ENCODE results near the gene PGAP1. TPM values are rescaled to one million over a fixed set of nuclear protein-coding genes. Genes with fewer than 3 reads are reported as not detected.

PGAP1 gene
- polyA plus RNA-seq, 1 of the 3 experiments (the other 2 are of a cell fraction) = 3.4 TPM

DNA sequence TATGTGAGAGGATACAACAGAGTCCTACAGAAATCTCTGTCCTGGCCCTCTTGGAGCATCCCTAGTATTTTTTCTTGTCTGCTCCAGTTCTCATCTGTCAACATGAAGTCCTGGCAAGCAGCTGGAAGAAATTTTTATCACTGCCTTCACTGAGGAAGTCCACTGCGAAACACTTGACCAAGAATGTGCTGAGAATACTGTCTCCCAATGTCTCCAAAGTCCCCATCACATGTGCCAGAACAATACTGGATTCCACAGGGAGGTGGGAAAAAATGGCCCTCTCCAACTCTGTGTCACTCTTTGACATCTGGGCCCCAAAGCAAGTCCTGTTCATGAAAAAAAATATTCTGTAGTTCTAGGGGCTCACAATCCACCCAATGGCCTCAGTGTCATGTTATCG is 32.8 kb upstream of the PGAP1 start:
- Histone ChIP-seq H3K9me2 (no peaks in the 10 kb centered on the region), H3K79me2 (ENCODE audit: insufficient read depth) (no peaks in the 10 kb centered on the region), H3K4me3 (ENCODE audit: low read depth in 2 of 2, low read length in 1 of 2) (no peak overlapping the region), H3K9me3 (no peaks in the 10 kb centered on the region), H3K9ac (no peak overlapping the region), H3K36me3 (replicated peaks in 1 of 2; ENCODE audit: control insufficient read depth in 1 of 2, insufficient read depth in 2 of 2, low read length in 1 of 2) (no peaks in the 10 kb centered on the region), H3K27me3 (ENCODE audit: insufficient read depth) (no peaks in the 10 kb centered on the region), H3F3A (replicated peaks; ENCODE audit: insufficient read depth) (no peaks in the 10 kb centered on the region), H3K4me1 (ENCODE audit: control insufficient read depth in 1 of 2, insufficient read depth in 2 of 2, low read depth in 1 of 2, low read length in 1 of 2) (no peaks in the 10 kb centered on the region), H3K27ac (ENCODE audit: low read depth in 2 of 2, low read length in 1 of 2) (no peak overlapping the region), H4K20me1 (ENCODE audit: insufficient read depth) (no peaks in the 10 kb centered on the region), H3K4me2 (no peak overlapping the region), H2AFZ (ENCODE audit: low read depth) (no peak overlapping the region)
- ChIA-PET CTCF (interaction anchor here (0.6 to 1.6 kb wide), 2 partner anchors 11 to 625 kb away, joined by 3 read pairs; no protein-coding TSS in a partner anchor), POLR2A (no interaction called here)
- WGBS (ENCODE audit: low lambda C conversion rate) = 93% methylated on average over 2 of the region's 2 CpGs
- TF ChIP-seq ZBTB33 (IDR thresholded peaks at IDR 0.05; ENCODE audit: borderline replicate concordance, low read depth) (no peak), TCF12 (IDR thresholded peaks at IDR 0.05) (no peak), RXRA (IDR thresholded peaks at IDR 0.05; ENCODE audit: borderline replicate concordance, low read depth) (no peak), SIN3A (IDR thresholded peaks at IDR 0.05; ENCODE audit: borderline replicate concordance, low read depth, low read length) (no peak), EZH2phosphoT487 (IDR thresholded peaks at IDR 0.05; ENCODE audit: borderline replicate concordance, low read depth) (no peak), GABPA (IDR thresholded peaks at IDR 0.05; ENCODE audit: low read depth) (no peak), NRF1 (IDR thresholded peaks at IDR 0.05; ENCODE audit: low read depth, low read length) (no peak), TAF1 (IDR thresholded peaks at IDR 0.05; ENCODE audit: borderline replicate concordance, low read depth, low read length) (no peak), FOSL2 (IDR thresholded peaks at IDR 0.05; ENCODE audit: borderline replicate concordance, low read depth) (no peak), TEAD4 (IDR thresholded peaks at IDR 0.05; ENCODE audit: borderline replicate concordance, insufficient read depth) (no peak), ELF1 (IDR thresholded peaks at IDR 0.05) (no peak), CHD2 (IDR thresholded peaks at IDR 0.05; ENCODE audit: low read length, partially characterized antibody) (no peak)
- DNase-seq = no peak

- no peaks in the 10 kb centered on the region for H3K4me1 ChIP-seq (ENCODE audit: control insufficient read depth in 1 of 2, insufficient read depth in 2 of 2, low read depth in 1 of 2, low read length in 1 of 2)
- H3K4me3 ChIP-seq (ENCODE audit: low read depth in 2 of 2, low read length in 1 of 2) = no peak overlapping the region
- no peaks in the 10 kb centered on the region for H3K36me3 ChIP-seq (replicated peaks in 1 of 2; ENCODE audit: control insufficient read depth in 1 of 2, insufficient read depth in 2 of 2, low read length in 1 of 2)
- H3K27me3 ChIP-seq (ENCODE audit: insufficient read depth) = no peaks in the 10 kb centered on the region
- no peak overlapping the region for H3K27ac ChIP-seq (ENCODE audit: low read depth in 2 of 2, low read length in 1 of 2)
- no peak for DNase-seq
- ChIA-PET CTCF (interaction anchor here (0.8 to 1.4 kb wide), 2 partner anchors 21 to 28 kb away, joined by 3 to 4 read pairs; no protein-coding TSS in a partner anchor), POLR2A (no interaction called here)
- H3K9ac ChIP-seq = no peak overlapping the region
- WGBS (ENCODE audit: low lambda C conversion rate) = 30% methylated on average over 1 of the region's 1 CpG
- no peak for TF ChIP-seq ELF1 (IDR thresholded peaks at IDR 0.05)
- TF ChIP-seq MEF2A (IDR thresholded peaks at IDR 0.05; ENCODE audit: borderline replicate concordance, low read depth) = no peak
- H4K20me1 ChIP-seq (ENCODE audit: insufficient read depth) = no peaks in the 10 kb centered on the region
- H3K9me2 ChIP-seq = no peaks in the 10 kb centered on the region
- no peak overlapping the region for H3K4me2 ChIP-seq
- no peaks in the 10 kb centered on the region for H3K9me3 ChIP-seq
- H3K79me2 ChIP-seq (ENCODE audit: insufficient read depth) = no peaks in the 10 kb centered on the region
- H3F3A ChIP-seq (replicated peaks; ENCODE audit: insufficient read depth) = no peaks in the 10 kb centered on the region
- H2AFZ ChIP-seq (ENCODE audit: low read depth) = no peak overlapping the region
These were observed 31.5 kb upstream of the PGAP1 start for GRCh38 chr2:196957881-196958525.
